HEK293T (cell line): ENCODE results near the gene CEBPB.

Experiments
- CTCF ChIA-PET: fragments of 350-600 bp; formaldehyde crosslinking; extraction: SDS; loops from one replicate; lab custom pipeline; 2021; ENCODE audit warnings: antibody characterized with exemption, inconsistent platforms; lab: Yijun Ruan, JAX
- POLR2A ChIA-PET: fragments of 350-600 bp; formaldehyde crosslinking; extraction: SDS; loops from one replicate; lab custom pipeline; 2020; ENCODE audit warnings: antibody characterized with exemption, inconsistent platforms; lab: Yijun Ruan, JAX
- DNase-seq: peaks from one replicate; pipeline ENCODE4 v3.0.0; 2012; ENCODE audit warnings: mixed read lengths; ENCODE audit errors: extremely low spot score
- ARNT ChIP-seq: fragments of 450-650 bp; IDR thresholded peaks from 2 replicates; pipeline ENCODE4 v1.6.1; 2017; ENCODE audit warnings: mild to moderate bottlenecking
- BHLHE40 ChIP-seq: fragments of 450-650 bp; IDR thresholded peaks from 2 replicates; pipeline ENCODE4 v1.6.1; 2016; ENCODE audit warnings: mild to moderate bottlenecking, moderate library complexity, borderline replicate concordance
- CTBP1 ChIP-seq: fragments of 450-650 bp; IDR thresholded peaks from 2 replicates; pipeline ENCODE4 v1.6.1; 2016; ENCODE audit warnings: borderline replicate concordance
- ELF4 ChIP-seq: fragments of 450-650 bp; IDR thresholded peaks from 2 replicates; pipeline ENCODE4 v1.6.1; 2017; ENCODE audit warnings: antibody characterized with exemption
- FOXA1 ChIP-seq: fragments of 450-650 bp; IDR thresholded peaks from 2 replicates; pipeline ENCODE4 v1.6.1; 2016; ENCODE audit warnings: mild to moderate bottlenecking
- FOXK2 ChIP-seq: fragments of 450-650 bp; IDR thresholded peaks from 2 replicates; pipeline ENCODE4 v1.6.1; 2016; ENCODE audit warnings: mild to moderate bottlenecking
- FOXM1 ChIP-seq: fragments of 450-650 bp; IDR thresholded peaks from 2 replicates; pipeline ENCODE4 v1.6.1; 2017; ENCODE audit warnings: mild to moderate bottlenecking, borderline replicate concordance
- HDGF ChIP-seq: fragments of 450-650 bp; IDR thresholded peaks from 2 replicates; pipeline ENCODE4 v1.6.1; 2017; ENCODE audit warnings: antibody characterized with exemption, borderline replicate concordance
- L3MBTL2 ChIP-seq: fragments of 450-650 bp; conservative IDR thresholded peaks from 2 replicates; pipeline ENCODE4 v1.6.1; 2016; ENCODE audit warnings: mild to moderate bottlenecking
- LEF1 ChIP-seq: fragments of 450-650 bp; IDR thresholded peaks from 2 replicates; pipeline ENCODE4 v1.6.1; 2017; ENCODE audit warnings: mild to moderate bottlenecking, borderline replicate concordance
- NFRKB ChIP-seq: fragments of 450-650 bp; IDR thresholded peaks from 2 replicates; pipeline ENCODE4 v1.6.1; 2016; ENCODE audit warnings: mild to moderate bottlenecking, moderate library complexity
- PKNOX1 ChIP-seq: fragments of 450-650 bp; IDR thresholded peaks from 2 replicates; pipeline ENCODE4 v1.6.1; 2016
- SP1 ChIP-seq: fragments of 450-650 bp; IDR thresholded peaks from 2 replicates; pipeline ENCODE4 v1.6.1; 2017
- SUZ12 ChIP-seq: fragments of 450-650 bp; IDR thresholded peaks from 2 replicates; pipeline ENCODE4 v1.6.1; 2016; ENCODE audit warnings: mild to moderate bottlenecking
- TARDBP ChIP-seq: fragments of 450-650 bp; IDR thresholded peaks from 2 replicates; pipeline ENCODE4 v1.6.1; 2016
- ZNF384 ChIP-seq: fragments of 450-650 bp; IDR thresholded peaks from 2 replicates; pipeline ENCODE4 v1.6.1; 2016

Gene CEBPB

GRCh38 chr20:50189681-50190250 is 864 bp upstream of the CEBPB start:
- POLR2A ChIA-PET, result interaction anchor here (1.1 to 1.3 kb wide), 2 partner anchors 36 to 96 kb away, joined by 4 read pairs; no protein-coding TSS in a partner anchor

GRCh38 chr20:50191065-50191543 is 474 bp downstream of the CEBPB start:
- no peak for DNase-seq
- POLR2A ChIA-PET, result interaction anchor here (0.6 to 2.3 kb wide), 13 partner anchors 10 to 290 kb away, joined by 3 to 24 read pairs (median 3); no protein-coding TSS in a partner anchor
- TF ChIP-seq HDGF (no peak), ARNT (no peak), PKNOX1 (no peak), LEF1 (no peak), FOXK2 (no peak), ZNF384 (no peak), SP1 (no peak), SUZ12 (no peak), TARDBP (no peak), BHLHE40 (no peak), NFRKB (no peak), FOXM1 (no peak), L3MBTL2 (no peak), ELF4 (no peak), FOXA1 (no peak), CTBP1 (no peak)
- CTCF ChIA-PET, result interaction anchor here (0.6 to 1.4 kb wide), 3 partner anchors 92 to 274 kb away, joined by 3 read pairs; no protein-coding TSS in a partner anchor

More at GRCh38 chr20:50189681-50190250, 864 bp upstream of the CEBPB start:
- no peak for TF ChIP-seq HDGF
- no peak for TF ChIP-seq FOXM1
- TF ChIP-seq BHLHE40, result no peak
- no peak for TF ChIP-seq NFRKB
- TF ChIP-seq TARDBP, result no peak
- no peak for TF ChIP-seq ZNF384
- no peak for TF ChIP-seq LEF1
- no peak for TF ChIP-seq SP1
- TF ChIP-seq L3MBTL2, result no peak
- no peak for TF ChIP-seq FOXK2
- TF ChIP-seq CTBP1, result no peak
- TF ChIP-seq PKNOX1, result no peak
- CTCF ChIA-PET, result no interaction called here
- no peak for DNase-seq

- CTCF ChIA-PET, result interaction anchor here (0.6 to 1.4 kb wide), 3 partner anchors 92 to 273 kb away, joined by 3 read pairs; no protein-coding TSS in a partner anchor
- DNase-seq, result peak; percentile 59
- no peak for TF ChIP-seq ELF4
- TF ChIP-seq NFRKB, result no peak
- TF ChIP-seq LEF1, result no peak
- no peak for TF ChIP-seq SUZ12
- TF ChIP-seq L3MBTL2, result no peak
- no peak for TF ChIP-seq HDGF
- no peak for TF ChIP-seq SP1
- TF ChIP-seq FOXM1, result no peak
- no peak for TF ChIP-seq PKNOX1
- no peak for TF ChIP-seq FOXK2
- TF ChIP-seq CTBP1, result no peak
- no peak for TF ChIP-seq BHLHE40
- TF ChIP-seq FOXA1, result no peak
- no peak for TF ChIP-seq ARNT
- no peak for TF ChIP-seq ZNF384
- no peak for TF ChIP-seq TARDBP
- POLR2A ChIA-PET, result interaction anchor here (0.6 to 2.3 kb wide), 14 partner anchors 9 to 289 kb away, joined by 3 to 24 read pairs (median 3); no protein-coding TSS in a partner anchor
Observed at GRCh38 chr20:50191544-50192363, 1.1 kb downstream of the CEBPB start.

- CTCF ChIA-PET, result interaction anchor here (1.4 kb wide), 1 partner anchor 272 kb away, joined by 3 read pairs; no protein-coding TSS in a partner anchor
- POLR2A ChIA-PET, result interaction anchor here (0.6 to 2.3 kb wide), 6 partner anchors 8 to 93 kb away, joined by 3 to 24 read pairs (median 3); no protein-coding TSS in a partner anchor
- peak; percentile 67 for TF ChIP-seq L3MBTL2
- no peak for TF ChIP-seq HDGF
- no peak for TF ChIP-seq LEF1
- TF ChIP-seq FOXA1, result no peak
- TF ChIP-seq TARDBP, result no peak
- peak; percentile 96 for TF ChIP-seq PKNOX1
- no peak for TF ChIP-seq BHLHE40
- TF ChIP-seq CTBP1, result peak; percentile 43; the same call in 1 of the 2 replicates
- peak; percentile 77 for DNase-seq
Observed at GRCh38 chr20:50192364-50193198, 2.0 kb downstream of the CEBPB start.
